Subcutaneous adipose tissue (tissue), 4 donors: ENCODE measurements around the gene KRT79. TPM values are rescaled to one million over a fixed set of nuclear protein-coding genes. Genes with fewer than 3 reads are reported as not detected.

Experiments
- CTCF ChIP-seq: fragments of 450-650 bp; IDR thresholded peaks from one replicate; pipeline ENCODE4 v1.5.1; 2016; ENCODE audit warnings: low read depth, mild to moderate bottlenecking, control low read depth, antibody characterized with exemption, moderate library complexity
- total RNA-seq, 4 donors: library from RNA; depleted of rRNA; stranded (reverse); fragments of >200 nt; gene quantifications; one replicate each; pipeline ENCODE4 v1.1.0, GENCODE V29; 2016

KRT79 gene
- total RNA-seq, 4 donors from 2014 or later: 0.22 to 3.6 (median 2.0) TPM; not detected in 1

- TF ChIP-seq CTCF: no peak
These were observed 52.6 kb downstream of the KRT79 start for GRCh38 chr12:52781399-52782082.

GRCh38 chr12:52779914-52780313, 54.2 kb downstream of the KRT79 start:
- no peak for TF ChIP-seq CTCF

DNA sequence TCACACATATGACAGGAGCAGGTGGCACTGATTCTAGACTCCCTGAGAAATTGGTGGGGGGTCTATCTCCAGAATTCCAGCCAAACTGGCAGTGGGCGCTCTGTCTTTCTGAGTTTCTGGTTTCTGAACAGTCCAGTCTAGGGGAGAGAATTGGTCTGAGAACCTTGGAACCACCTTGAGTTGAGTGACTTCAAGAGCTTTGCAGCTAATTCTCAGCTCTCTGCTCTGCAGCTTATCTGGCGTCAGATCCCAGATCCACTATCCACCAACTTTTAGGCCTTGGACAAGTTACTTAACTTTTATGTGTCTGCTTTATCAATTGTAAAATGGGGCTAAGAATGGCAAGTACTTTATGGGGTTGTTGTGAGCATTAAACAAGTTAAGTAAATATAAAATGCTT, 55.3 kb downstream of the KRT79 start:
- TF ChIP-seq CTCF: no peak

DNA sequence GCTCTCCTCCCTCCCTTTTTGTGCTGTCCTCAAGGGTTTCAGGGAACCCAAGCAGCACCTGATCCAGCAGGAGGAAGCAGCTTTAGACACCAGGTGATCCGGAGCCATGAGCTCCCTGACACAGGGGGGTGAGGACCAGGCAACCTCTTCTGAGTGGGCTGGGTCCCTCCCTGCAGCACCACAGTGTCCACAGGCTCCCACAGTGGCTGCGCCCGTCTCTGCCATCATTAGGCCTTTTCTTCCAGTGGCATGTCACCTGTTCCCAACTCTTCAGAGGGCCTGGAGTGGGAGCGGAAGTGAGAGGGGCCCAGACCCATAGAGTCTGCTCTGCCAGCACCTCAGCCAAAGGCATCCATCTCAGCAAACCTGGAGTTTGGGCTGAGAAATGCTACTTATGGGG, 56.5 kb downstream of the KRT79 start:
- no peak for TF ChIP-seq CTCF

DNA sequence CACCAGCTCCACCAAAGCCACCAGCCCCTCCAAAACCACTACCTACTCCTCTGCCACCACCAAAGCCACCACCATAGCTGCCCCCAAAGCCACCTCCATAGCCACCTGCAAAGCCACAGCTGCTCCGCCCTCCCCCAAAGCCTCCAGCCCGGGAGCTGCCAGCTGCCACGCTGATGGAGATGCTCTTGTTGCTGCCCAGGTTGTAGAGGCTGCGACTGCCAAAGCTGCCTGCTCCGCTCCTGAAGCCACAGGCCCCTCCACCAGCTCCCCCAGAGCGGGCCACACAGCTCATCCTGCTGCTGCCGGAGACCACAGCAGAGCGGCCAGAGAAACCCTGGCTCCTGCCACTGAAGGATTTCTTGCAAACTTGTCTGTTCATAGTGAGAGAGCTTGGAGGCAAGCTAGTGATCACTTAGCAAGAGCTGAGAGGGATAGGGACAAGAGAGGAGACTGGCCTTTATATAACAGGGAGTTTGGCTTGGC, 57.2 kb downstream of the KRT79 start, which contains the start of gene KRT76:
Gene KRT76 (minus strand): TSS at position 433 of the 483 bp plus-strand sequence. CDS start 54 bp downstream, at position 379.
- no peak for TF ChIP-seq CTCF

DNA sequence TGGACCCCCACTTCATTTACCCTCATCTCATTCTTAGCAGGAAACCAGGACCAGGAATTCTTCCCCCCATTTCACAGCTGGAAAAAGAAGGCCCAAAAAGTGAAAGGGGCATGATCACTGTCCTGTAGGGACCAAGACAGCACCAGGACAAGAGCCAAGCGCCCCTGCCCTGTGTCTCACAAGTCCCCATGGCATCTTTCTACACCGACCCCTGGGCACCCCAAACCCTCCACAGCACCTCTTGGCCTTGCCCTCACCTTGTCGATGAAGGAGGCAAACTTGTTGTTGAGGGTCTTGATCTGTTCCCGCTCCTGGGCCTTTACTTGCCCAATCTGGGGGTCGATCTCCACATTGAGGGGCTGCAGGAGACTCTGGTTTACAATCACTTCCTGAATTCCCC, 57.7 kb downstream of the KRT79 start:
- no peak for TF ChIP-seq CTCF

DNA sequence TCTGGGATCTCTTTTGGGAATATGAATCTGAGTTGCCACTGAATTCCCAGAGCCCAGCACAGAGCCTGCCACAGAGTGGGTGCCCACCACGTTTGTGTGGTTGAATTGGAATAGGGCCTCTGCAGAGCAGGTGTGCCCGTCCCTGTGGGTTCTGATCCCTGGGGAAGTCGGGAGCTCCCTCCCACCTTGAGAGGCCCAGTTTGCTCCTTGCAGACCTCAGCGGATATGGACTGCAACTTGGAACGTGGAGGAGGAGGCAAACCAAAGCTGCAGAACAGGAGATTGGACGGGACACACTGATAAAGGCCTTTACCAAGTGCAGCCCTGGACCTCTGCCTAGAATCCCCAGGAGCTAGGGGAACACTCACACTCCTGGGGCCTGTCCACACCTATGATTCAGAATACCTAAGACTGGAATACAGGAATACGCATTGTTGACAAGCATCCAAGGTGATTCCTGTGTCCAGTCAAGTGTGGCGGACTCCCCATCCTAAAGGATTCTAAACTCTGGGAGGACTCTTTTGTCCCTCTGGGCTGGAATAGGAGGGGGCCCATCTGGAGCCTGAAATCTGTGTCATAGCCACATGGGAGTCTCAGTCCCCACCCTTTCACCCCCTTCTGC, 59.4 kb downstream of the KRT79 start:
- no peak for TF ChIP-seq CTCF
